Stimulated activated naive CD8-positive, alpha-beta T cell treated with anti-CD3 and anti-CD28 coated beads, Interleukin-15, amount 100 ng/mL, for 72 hours (primary cell): Measurements from ENCODE around the gene AQP3.
"Not testable (repeated sequence)": the region's sequence is repeated elsewhere in the genome, so short reads cannot be mapped to it uniquely, and the experiment has no call there.

Source experiments
- ATAC-seq: fragments of 150-1000 bp; cut with Tn5 transposase; 2 replicates; pipeline ENCODE4 v1.10.0; 2021; ENCODE audit warnings: mild to moderate bottlenecking, moderate library complexity
- DNase-seq, 2 donors: peaks; one replicate each; pipeline ENCODE4 v3.0.0; 2021 to 2022
- H3K27ac Mint-ChIP-seq, 2 donors: one replicate each; pipeline ENCODE4 v1.8.0; 2022; ENCODE audit warnings: mild to moderate bottlenecking in 2 of 2, mixed read lengths in 2 of 2, moderate library complexity in 2 of 2
- H3K27me3 Mint-ChIP-seq: one replicate; pipeline ENCODE4 v1.8.0; 2022; ENCODE audit warnings: mixed read lengths
- H3K4me1 Mint-ChIP-seq: one replicate; pipeline ENCODE4 v1.8.0; 2022; ENCODE audit warnings: mild to moderate bottlenecking, mixed read lengths
- H3K4me3 Mint-ChIP-seq, 2 donors: one replicate each; pipeline ENCODE4 v1.8.0; 2022; ENCODE audit warnings: mild to moderate bottlenecking in 2 of 2, mixed read lengths in 2 of 2, moderate library complexity in 1 of 2
- H3K9me3 Mint-ChIP-seq, 2 donors: one replicate each; pipeline ENCODE4 v1.8.0; 2022; ENCODE audit warnings: mixed read lengths in 2 of 2

Gene AQP3

DNA sequence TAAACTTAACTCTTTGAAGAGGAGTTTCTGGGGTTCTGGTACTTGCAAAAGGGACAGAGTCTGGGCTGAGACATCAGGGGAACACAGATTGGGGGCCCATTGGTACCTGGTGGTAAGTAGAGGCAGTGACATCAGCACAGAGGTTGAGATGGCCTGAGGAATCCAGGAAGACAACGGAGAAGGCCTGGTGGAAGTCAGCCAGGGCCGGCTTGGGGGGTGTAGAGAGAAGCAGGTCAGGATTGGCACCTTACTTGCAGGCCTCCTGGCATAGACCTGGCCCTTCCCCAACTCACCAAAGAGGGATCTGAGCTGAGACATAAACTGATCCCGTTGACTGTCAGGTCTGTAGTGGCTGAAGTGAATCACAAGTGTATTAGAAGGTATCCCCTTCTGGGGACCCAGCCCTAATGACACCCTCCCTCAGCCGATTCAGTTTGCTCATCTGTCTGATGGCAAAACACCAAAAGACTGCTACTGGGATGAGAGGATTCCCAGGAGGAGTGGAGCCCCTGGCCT lies 20.9 kb upstream of the AQP3 start:
- Mint-ChIP-seq H3K9me3 (no peaks in the 10 kb centered on the region), H3K27me3 (no peaks in the 10 kb centered on the region), H3K4me1 (peaks cover 27% of the 10 kb centered on the region), H3K27ac (no peak overlapping the region), H3K4me3 (no peak overlapping the region)
- no peak for ATAC-seq
- DNase-seq = no peak

DNA sequence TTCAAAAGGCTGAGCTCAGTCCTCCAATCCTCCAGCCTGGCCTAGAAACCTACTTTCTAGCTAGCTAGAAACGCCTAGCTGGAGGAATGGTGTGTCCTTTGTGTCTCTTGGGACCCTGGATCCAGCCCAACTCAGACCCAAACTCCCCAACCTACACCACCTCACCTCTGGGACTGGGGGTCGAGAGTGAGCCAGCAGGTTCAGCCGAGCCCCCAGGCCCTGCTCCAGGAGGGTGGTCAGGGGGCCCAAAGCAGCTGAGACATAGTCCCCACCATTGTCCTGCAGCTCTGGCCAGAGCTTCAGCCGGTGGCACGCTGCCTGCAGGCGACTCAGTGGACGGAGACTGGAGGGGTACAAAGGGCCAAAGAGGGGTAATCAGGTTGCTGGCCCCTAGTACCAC lies 20.1 kb upstream of the AQP3 start:
- peaks cover 24% of the 10 kb centered on the region for H3K4me1 Mint-ChIP-seq
- no peak overlapping the region for H3K4me3 Mint-ChIP-seq
- no peaks in the 10 kb centered on the region for H3K27me3 Mint-ChIP-seq
- DNase-seq (no peak), ATAC-seq (no peak)
- no peak overlapping the region for H3K27ac Mint-ChIP-seq
- H3K9me3 Mint-ChIP-seq = no peaks in the 10 kb centered on the region

DNA sequence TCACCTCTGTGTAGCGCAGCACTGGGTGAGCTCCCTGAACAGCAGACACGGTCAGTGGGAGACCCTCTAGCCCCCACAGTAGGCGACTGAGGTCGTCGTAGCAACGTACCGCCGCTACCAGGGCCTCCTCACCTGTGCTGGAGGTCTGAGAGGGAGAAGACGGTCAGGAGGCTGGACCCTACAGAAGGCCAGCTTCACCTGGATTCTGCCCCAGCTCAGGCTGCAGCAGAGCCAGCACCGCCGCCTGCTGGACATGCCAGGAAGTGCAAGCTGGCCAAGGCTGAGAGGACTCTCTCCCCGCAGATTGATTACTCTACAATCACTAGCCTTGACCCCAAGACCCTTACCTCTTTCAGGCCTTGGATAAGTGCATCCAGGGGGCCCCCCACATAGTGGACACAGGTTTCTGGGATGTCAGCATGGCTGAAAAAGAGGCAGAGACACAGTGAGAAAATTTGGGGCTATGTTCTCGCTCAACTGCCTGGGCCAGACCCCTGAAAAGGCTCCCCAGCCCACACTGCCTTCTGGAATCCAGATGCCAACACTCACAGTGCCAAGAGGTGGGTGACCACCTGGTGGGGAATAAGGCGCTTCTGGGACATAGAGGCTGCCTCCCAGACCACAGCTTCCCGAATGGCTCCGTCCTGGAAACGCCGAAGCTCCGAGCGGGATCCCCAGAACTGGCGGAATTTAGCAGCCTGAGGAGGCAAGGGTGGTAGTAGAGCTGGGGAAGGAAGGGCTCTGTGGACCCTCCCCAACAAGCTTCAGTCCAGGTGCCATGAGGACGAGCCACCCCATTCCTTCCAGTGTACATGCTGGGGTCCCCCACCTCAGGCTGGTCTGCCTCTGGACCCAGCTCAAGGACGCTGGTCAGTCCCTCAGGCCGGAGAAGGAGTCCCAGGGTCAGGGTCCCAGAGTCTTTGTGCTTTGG lies 19.4 kb upstream of the AQP3 start:
- Mint-ChIP-seq H3K27ac (no peak overlapping the region), H3K9me3 (no peaks in the 10 kb centered on the region), H3K27me3 (no peaks in the 10 kb centered on the region), H3K4me3 (no peak overlapping the region), H3K4me1 (peaks cover 21% of the 10 kb centered on the region)
- peak; percentile 64 for ATAC-seq
- DNase-seq = peak; percentile 65 to 69

DNA sequence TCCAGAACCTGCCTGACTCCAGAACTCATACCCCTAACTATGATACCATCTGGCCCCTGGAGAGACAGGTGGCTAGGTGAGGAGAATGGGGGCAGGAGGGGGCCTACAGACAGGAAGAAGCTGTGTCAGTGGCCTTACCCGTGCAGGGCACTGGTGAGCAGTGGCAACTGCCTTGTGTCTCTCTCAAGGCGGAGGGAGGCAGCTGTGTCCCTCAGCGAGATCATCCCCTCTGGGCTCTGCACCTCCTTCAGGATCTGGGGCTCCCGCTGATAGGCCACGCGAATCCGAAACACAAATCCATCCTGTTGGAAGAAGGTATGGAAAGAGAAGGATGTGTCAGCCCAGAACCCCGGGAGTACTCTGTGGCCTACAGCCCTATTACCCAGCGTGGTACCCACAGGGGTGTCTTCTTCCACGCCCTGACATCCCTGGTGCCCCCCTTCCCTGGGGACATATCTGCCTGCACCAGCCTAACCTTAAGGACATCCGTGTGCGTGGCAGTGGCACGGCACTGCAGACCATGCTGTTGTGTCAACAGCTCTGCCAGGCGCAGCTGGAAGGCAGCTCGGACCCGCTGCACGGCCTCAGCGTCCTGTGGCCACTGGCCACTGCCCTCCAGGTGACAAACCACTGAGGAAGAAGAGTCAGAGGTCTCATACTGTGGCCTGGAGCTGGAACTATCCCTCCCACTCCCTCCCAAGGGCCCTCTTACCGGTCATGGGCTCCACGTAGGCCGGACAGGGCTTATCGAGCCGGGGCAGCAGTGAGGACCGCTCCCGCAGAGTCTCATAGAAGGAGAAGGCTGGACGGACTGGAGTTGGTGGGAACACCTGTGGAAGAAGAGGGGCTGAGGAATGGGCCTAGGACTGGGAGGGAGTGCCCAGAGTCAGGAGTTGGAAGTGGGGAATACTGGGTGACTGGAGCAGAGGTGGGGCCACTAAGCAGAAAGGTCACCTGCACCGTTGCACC lies 18.5 kb upstream of the AQP3 start:
- no peak overlapping the region for H3K4me3 Mint-ChIP-seq
- DNase-seq (no peak), ATAC-seq (no peak)
- no peaks in the 10 kb centered on the region for H3K27me3 Mint-ChIP-seq
- no peaks in the 10 kb centered on the region for H3K9me3 Mint-ChIP-seq
- H3K4me1 Mint-ChIP-seq = peaks cover 15% of the 10 kb centered on the region
- H3K27ac Mint-ChIP-seq = peak overlapping the region; percentile 8 to 65

DNA sequence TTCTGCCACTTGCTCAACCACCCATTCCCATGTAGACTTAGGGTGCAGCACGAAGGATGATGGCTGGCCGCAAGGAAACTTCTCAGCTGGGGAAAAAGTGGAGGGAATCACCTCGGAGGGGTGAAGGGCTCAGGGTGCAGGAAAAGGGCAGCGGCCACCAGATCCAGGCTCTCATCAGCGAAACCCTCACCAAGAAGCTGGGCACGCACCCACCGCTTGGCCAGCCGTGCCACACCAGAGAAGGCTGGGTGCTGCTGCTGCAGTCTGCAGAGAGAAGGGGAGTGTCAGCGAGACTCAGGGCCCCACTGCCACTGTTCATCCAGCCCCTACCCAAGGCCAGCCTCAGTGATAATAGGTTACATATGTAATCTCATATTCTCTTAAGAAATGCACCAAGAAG lies 17.7 kb upstream of the AQP3 start:
- H3K9me3 Mint-ChIP-seq = no peaks in the 10 kb centered on the region
- ATAC-seq (no peak), DNase-seq (no peak)
- peaks cover 15% of the 10 kb centered on the region for H3K4me1 Mint-ChIP-seq
- no peaks in the 10 kb centered on the region for H3K27me3 Mint-ChIP-seq
- no peak overlapping the region for H3K27ac Mint-ChIP-seq
- H3K4me3 Mint-ChIP-seq = no peak overlapping the region

DNA sequence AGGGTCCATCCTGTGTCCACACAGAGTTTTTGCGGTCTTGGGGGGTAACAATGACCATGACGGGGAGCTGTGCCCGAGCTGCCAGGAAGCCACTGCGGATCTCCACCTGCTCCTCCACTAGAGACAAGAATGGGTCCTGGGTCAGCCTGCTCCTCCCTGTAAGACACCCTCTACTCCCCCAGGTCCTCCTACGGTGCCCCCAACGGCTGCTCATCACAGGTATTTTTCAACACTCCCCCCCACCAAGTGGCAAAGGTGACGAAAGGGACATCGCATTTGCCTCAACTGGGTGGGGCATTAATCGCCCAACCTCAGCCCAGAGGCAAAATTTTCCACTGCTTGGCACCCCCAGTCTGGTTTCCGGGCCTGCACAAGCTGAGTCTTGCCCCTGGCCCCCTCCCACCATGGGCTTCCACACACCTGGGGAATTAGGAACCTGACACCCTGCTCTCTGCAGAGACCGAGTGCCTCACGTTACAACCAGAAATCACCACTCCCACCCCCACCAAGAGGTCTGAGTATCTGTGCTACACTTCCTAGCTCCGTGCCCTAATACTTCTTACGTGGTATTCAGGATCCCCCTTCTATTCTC lies 16.7 kb upstream of the AQP3 start:
- DNase-seq (no peak), ATAC-seq (no peak)
- H3K4me1 Mint-ChIP-seq = peaks cover 21% of the 10 kb centered on the region
- H3K27me3 Mint-ChIP-seq = no peaks in the 10 kb centered on the region
- peak overlapping the region; percentile 27 to 69 for H3K27ac Mint-ChIP-seq
- H3K4me3 Mint-ChIP-seq = no peak overlapping the region
- no peaks in the 10 kb centered on the region for H3K9me3 Mint-ChIP-seq

DNA sequence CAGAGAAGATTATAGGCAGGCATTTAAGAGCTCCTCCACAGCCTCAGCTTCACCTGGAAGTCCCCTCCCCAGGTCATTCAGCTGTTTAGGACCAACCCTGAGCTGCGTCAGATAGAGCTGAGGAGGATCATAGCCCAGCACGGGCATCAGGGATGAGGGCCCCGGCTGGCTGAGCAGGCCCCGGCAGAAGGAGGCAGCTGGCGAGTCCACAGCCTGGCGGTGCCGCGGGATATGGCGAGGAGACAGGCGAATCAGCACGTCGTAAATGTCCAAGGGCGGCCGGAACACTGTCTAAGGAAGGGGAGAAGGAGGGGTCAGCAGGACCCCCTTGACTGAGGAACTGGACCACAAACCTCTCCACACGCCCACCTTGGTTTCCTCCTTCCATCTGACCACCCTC lies 15.8 kb upstream of the AQP3 start:
- H3K4me3 Mint-ChIP-seq = no peak overlapping the region
- H3K27me3 Mint-ChIP-seq = no peaks in the 10 kb centered on the region
- no peaks in the 10 kb centered on the region for H3K9me3 Mint-ChIP-seq
- no peak overlapping the region for H3K27ac Mint-ChIP-seq
- DNase-seq (no peak), ATAC-seq (no peak)
- peaks cover 29% of the 10 kb centered on the region for H3K4me1 Mint-ChIP-seq

DNA sequence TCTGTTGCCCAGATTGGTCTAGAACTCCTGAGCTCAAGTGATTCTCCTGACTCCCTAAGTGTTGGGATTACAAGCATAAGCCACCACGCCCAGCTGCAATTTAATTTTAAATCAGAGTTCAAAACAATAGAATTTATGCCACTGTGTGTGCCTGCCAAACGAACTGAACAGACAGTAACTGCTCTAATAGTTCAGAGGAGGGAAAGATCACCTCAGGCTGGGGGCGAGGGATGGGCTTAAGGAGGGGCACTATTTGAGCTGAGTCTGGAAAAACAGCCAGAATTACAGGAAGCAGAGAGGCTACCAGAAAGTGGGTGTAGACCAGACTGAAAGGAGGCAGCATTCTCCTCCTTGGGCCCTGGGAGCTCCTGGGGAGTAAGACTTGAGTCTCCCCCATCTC lies 14.1 kb upstream of the AQP3 start:
- no peak overlapping the region for H3K27ac Mint-ChIP-seq

DNA sequence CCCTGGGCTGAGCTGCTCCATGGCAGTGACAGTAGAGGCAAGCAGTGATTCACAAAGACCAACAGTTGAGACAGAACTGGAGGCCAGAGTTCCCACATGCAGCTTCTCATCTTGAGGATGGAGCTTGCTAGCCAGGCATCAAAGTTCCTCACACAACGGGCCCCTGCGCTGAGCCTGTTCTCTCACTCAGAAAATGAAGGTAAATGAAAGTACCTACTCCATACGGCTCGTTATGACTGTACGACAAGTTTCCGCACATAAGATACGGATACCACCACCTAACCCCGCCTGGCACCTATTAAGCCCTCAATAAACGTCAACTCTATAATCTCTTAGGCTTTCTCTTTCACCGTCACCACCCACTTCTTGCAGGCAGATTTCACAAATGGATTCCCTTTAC lies 13.5 kb upstream of the AQP3 start:
- no peak for ATAC-seq
- Mint-ChIP-seq H3K4me3 (no peak overlapping the region), H3K27ac (no peak overlapping the region), H3K27me3 (no peaks in the 10 kb centered on the region), H3K4me1 (peaks cover 45% of the 10 kb centered on the region), H3K9me3 (no peaks in the 10 kb centered on the region)
- DNase-seq = no peak

More for the DNA sequence above, 14.1 kb upstream of the AQP3 start:
- Mint-ChIP-seq H3K9me3 (no peaks in the 10 kb centered on the region), H3K27me3 (no peaks in the 10 kb centered on the region), H3K4me1 (peaks cover 39% of the 10 kb centered on the region), H3K4me3 (no peak overlapping the region)
- DNase-seq = no peak
- ATAC-seq = no peak

DNA sequence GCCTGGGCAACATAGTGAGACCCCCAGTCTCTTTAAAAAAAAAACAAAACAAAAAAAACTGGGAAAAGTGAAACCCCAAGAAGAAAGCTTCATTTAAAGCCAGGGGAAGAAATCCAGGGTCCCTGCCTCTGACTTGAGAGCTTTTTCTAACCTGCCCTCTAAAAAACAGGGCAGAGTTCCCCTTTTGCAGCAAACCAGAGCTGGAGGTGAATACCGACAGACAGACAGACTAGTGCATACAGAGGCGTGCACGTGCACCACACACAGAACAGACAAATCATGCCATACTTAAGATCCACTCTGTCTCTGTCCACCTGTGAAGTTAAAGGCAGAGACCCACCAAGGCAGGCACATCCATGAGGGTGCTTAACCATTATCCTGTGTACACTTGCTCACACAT lies 11.7 kb upstream of the AQP3 start:
- ATAC-seq = peak; percentile 4
- DNase-seq = no peak

DNA sequence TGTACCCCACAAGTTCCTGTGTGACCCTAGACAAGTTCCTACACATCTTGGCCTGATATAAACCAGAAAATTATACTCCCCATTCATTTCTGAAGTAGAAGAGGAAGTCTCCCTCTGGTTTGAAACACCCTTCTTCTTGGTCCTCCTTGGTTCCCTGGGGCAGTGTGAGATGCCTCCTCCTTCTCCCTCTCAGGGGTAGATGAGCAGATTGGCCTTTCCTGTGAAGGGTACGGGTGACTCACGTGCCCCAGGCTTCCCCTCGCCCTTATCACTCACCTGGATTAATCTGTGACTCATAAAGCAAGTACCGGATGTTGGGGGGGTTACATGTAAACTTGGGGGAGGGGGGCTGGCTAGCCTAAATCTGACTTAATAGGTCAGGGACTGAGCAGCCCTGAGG lies 11.1 kb upstream of the AQP3 start:
- Mint-ChIP-seq H3K9me3 (no peaks in the 10 kb centered on the region), H3K4me3 (peak overlapping the region; percentile 40 to 73), H3K4me1 (peaks cover 66% of the 10 kb centered on the region), H3K27me3 (no peaks in the 10 kb centered on the region), H3K27ac (peak overlapping the region; percentile 86 to 95)
- DNase-seq (peak in 1 of 2 donors; percentile 67), ATAC-seq (peak; percentile 86)

More for the DNA sequence above, 11.7 kb upstream of the AQP3 start:
- Mint-ChIP-seq H3K9me3 (no peaks in the 10 kb centered on the region), H3K4me1 (peaks cover 59% of the 10 kb centered on the region), H3K27ac (peak overlapping the region; percentile 86 to 95), H3K27me3 (no peaks in the 10 kb centered on the region), H3K4me3 (peak overlapping the region in 1 of 2 donors; percentile 73)

DNA sequence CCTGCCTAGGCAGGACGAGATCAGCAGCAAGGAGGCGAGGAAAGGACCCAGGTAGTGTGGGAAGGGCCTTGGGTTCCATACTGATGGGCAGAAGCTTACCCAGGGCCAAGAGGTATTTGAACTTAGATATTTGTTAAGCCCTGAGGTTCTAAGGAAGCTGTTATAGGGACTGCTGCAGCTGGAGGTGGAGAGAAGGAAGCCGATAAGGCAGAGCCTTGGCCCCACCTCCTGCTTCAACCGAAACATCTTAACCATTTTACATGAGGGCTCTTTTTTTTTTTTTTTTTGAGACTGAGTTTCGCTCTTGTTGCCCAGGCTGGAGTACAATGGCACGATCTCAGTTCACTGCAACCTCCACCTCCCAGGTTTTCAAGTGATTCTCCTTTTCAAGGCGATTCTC lies 8.6 kb upstream of the AQP3 start:
- H3K27me3 Mint-ChIP-seq = no peaks in the 10 kb centered on the region
- ATAC-seq (no peak), DNase-seq (no peak)
- peak overlapping the region in 1 of 2 donors; percentile 19 for H3K4me3 Mint-ChIP-seq
- H3K27ac Mint-ChIP-seq = peak overlapping the region; percentile 27 to 65
- H3K9me3 Mint-ChIP-seq = no peaks in the 10 kb centered on the region
- H3K4me1 Mint-ChIP-seq = peaks cover 79% of the 10 kb centered on the region

DNA sequence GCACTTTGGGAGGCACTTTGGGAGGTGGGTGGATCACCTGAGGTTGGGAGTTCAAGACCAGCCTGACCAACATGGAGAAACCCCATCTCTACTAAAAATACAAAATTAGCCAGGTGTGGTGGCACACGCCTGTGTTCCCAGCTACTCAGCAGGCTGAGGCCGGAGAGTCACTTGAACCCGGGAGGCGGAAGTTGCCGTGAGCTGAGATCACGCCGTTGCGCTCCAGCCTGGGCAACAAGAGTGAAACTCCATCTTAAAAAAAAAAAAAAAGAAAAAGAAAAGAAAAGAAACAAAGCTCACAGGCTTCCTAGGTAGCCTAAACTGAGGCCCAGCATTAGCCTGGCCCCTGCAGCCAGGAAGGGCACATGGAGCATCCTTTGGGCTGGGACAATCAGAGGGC lies 8.1 kb upstream of the AQP3 start:
- H3K9me3 Mint-ChIP-seq, DNase-seq, ATAC-seq, H3K27me3 Mint-ChIP-seq: not testable (repeated sequence)
- peak overlapping the region in 1 of 2 donors; percentile 19 for H3K4me3 Mint-ChIP-seq
- peak overlapping the region in 1 of 2 donors; percentile 65 for H3K27ac Mint-ChIP-seq
- peaks cover 84% of the 10 kb centered on the region for H3K4me1 Mint-ChIP-seq

DNA sequence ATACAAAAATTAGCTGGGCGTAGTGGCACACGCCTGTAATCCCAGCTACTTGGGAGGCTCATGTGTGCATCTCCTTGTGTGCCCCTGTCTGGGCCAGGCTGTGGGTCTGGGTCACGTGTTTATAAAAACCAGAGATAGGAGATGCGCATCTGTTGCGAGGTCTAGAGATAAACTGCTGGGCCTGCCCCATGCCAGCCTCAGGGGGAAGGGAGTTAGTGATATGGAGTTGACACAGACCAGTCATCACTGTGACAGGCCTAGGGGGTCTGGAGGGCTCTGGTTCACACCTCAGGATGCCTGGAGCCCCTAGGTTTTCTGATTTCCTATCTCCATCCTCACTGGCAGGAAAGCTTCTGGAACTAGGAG lies 7.3 kb upstream of the AQP3 start:
- not testable (repeated sequence) for H3K9me3 Mint-ChIP-seq, DNase-seq, H3K27me3 Mint-ChIP-seq, ATAC-seq
- Mint-ChIP-seq H3K27ac (peak overlapping the region; percentile 74 to 78), H3K4me3 (peak overlapping the region in 1 of 2 donors; percentile 64), H3K4me1 (peaks cover 83% of the 10 kb centered on the region)

DNA sequence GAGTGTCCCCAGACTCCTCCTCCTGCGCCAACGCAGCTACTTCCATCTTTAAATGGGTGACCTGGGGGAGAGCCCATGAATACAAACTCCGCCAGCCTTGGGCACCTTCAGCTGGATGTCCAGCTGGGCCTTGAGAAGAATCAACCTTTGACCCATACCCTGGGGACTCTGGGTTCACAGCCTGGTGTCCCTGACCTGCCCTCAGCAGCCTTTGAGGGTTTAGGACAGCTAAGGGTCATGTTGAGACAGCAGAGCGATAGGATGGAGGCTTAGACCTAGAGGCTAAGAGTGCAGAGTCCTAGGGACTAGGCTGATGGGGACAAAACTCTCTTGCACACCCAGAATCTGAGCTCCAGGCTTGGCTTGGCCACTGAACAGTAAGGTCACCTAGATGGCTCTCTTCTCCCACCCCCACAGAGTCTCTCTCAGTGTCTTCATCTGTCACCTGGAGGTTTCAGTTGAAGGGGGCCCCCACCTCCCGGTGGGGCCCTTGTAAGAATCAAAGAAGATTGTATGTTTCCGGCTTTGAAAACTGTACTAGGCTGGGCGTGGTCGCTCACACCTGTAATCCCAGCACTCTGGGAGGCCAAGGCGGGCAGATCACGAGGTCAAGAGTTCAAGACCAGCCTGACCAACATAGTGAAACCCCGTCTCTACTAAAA lies 6.7 kb upstream of the AQP3 start:
- ATAC-seq = no peak
- H3K4me1 Mint-ChIP-seq = peaks cover 77% of the 10 kb centered on the region
- H3K4me3 Mint-ChIP-seq = peak overlapping the region in 1 of 2 donors; percentile 64
- DNase-seq = no peak
- H3K9me3 Mint-ChIP-seq = no peaks in the 10 kb centered on the region
- H3K27me3 Mint-ChIP-seq = no peaks in the 10 kb centered on the region
- H3K27ac Mint-ChIP-seq = peak overlapping the region in 1 of 2 donors; percentile 74
